Activated CD4-positive, alpha-beta T cell treated with anti-CD3 and anti-CD28 coated beads for 36 hours (primary cell): ENCODE results near the gene ALG1. TPM values are rescaled to one million over a fixed set of nuclear protein-coding genes. Genes with fewer than 3 reads are reported as not detected.
"Not testable (repeated sequence)": the region's sequence is repeated elsewhere in the genome, so short reads cannot be mapped to it uniquely, and the experiment has no call there.

ENCODE experiments used
- ATAC-seq: fragments of 200-7000 bp; cut with Tn5 transposase; one replicate; pipeline ENCODE4 v1.10.0; 2021; ENCODE audit warnings: mild to moderate bottlenecking, moderate library complexity
- CTCF ChIA-PET: fragments of 350-600 bp; sonication (Branson Sonifier 250); formaldehyde crosslinking; loops from one replicate; lab custom pipeline; 2021; ENCODE audit warnings: antibody characterized with exemption; lab: Charles Lee
- POLR2A ChIA-PET: fragments of 350-600 bp; sonication (Branson Sonifier 250); formaldehyde crosslinking; loops from one replicate; lab custom pipeline; 2021; ENCODE audit warnings: antibody characterized with exemption, inconsistent platforms; lab: Charles Lee
- DNase-seq: peaks from one replicate; pipeline ENCODE4 v3.0.0-alpha.2; 2020
- H3K27ac Mint-ChIP-seq: one replicate; pipeline ENCODE4 v1.8.0; 2021; ENCODE audit warnings: mixed read lengths
- H3K27me3 Mint-ChIP-seq: one replicate; pipeline ENCODE4 v1.8.0; 2021; ENCODE audit warnings: mixed read lengths
- H3K36me3 Mint-ChIP-seq: one replicate; pipeline ENCODE4 v1.8.0; 2021; ENCODE audit warnings: low read depth, mixed read lengths
- H3K4me1 Mint-ChIP-seq: one replicate; pipeline ENCODE4 v1.8.0; 2021; ENCODE audit warnings: mixed read lengths
- H3K4me3 Mint-ChIP-seq: one replicate; pipeline ENCODE4 v1.8.0; 2021; ENCODE audit warnings: mild to moderate bottlenecking, moderate library complexity, mixed read lengths
- H3K9me3 Mint-ChIP-seq: one replicate; pipeline ENCODE4 v1.8.0; 2021; ENCODE audit warnings: low read depth, mixed read lengths
- intact Hi-C, 2 experiments: fragments of 100-400 bp; cut with DNase I in 1 of 2; cut with micrococcal nuclease in 1 of 2; formaldehyde crosslinking; loops; one replicate each; pipeline versions ENCODE4 v1.14.2 to v1.15.1; 2022 to 2024; cut with DNase I, micrococcal nuclease
- total RNA-seq, 2 experiments: library from RNA; stranded (reverse); gene quantifications; one replicate each; pipeline ENCODE4 v1.2.3, GENCODE V29; 2021

ALG1 gene
- total RNA-seq, 2 experiments from 2014 or later, result 15.7 to 18.1 TPM

- H3K27me3 Mint-ChIP-seq, H3K27ac Mint-ChIP-seq, ATAC-seq, H3K9me3 Mint-ChIP-seq, H3K36me3 Mint-ChIP-seq, DNase-seq, POLR2A ChIA-PET: not testable (repeated sequence)
- CTCF ChIA-PET, result interaction anchor here (0.5 kb wide), 1 partner anchor 74 kb away, joined by 3 read pairs; no protein-coding TSS in a partner anchor
- H3K4me1 Mint-ChIP-seq, result peaks cover 26% of the 10 kb centered on the region
- peak overlapping the region; percentile 83 for H3K4me3 Mint-ChIP-seq
- intact Hi-C loops, result loop anchor here (2.0 to 10.0 kb wide), 6 partner anchors 67 to 847 kb away; partner anchors contain the start of genes ANKS3 (in 1 of the 2), CDIP1 (in 1 of the 2), DNAAF8 (in 1 of the 2) and GLYR1 (in 1 of the 2)
Observed at GRCh38 chr16:5099174-5099573, 27.5 kb downstream of the ALG1 start.

GRCh38 chr16:5103296-5104032 lies 31.8 kb downstream of the ALG1 start:
- CTCF ChIA-PET, H3K27ac Mint-ChIP-seq, H3K27me3 Mint-ChIP-seq, H3K4me3 Mint-ChIP-seq, intact Hi-C loops, H3K9me3 Mint-ChIP-seq, H3K4me1 Mint-ChIP-seq, DNase-seq, POLR2A ChIA-PET, H3K36me3 Mint-ChIP-seq, ATAC-seq: not testable (repeated sequence)

- DNase-seq, intact Hi-C loops, H3K27me3 Mint-ChIP-seq, ATAC-seq, H3K9me3 Mint-ChIP-seq, POLR2A ChIA-PET, H3K4me3 Mint-ChIP-seq, CTCF ChIA-PET, H3K27ac Mint-ChIP-seq, H3K36me3 Mint-ChIP-seq, H3K4me1 Mint-ChIP-seq: not testable (repeated sequence)
Observed at GRCh38 chr16:5105039-5105438, 33.4 kb downstream of the ALG1 start.

GRCh38 chr16:5108505-5109158 lies 37.0 kb downstream of the ALG1 start:
- Mint-ChIP-seq H3K27me3 (no peaks in the 10 kb centered on the region), H3K27ac (no peak overlapping the region), H3K4me1 (no peaks in the 10 kb centered on the region), H3K9me3 (no peaks in the 10 kb centered on the region), H3K36me3 (no peaks in the 10 kb centered on the region), H3K4me3 (no peak overlapping the region)
- intact Hi-C loops, result no loop called here
- ChIA-PET CTCF (no interaction called here), POLR2A (no interaction called here)
- no peak for DNase-seq
- no peak for ATAC-seq

GRCh38 chr16:5110933-5111332 lies 39.3 kb downstream of the ALG1 start:
- POLR2A ChIA-PET, H3K27me3 Mint-ChIP-seq, H3K27ac Mint-ChIP-seq, H3K4me1 Mint-ChIP-seq, DNase-seq, H3K4me3 Mint-ChIP-seq, ATAC-seq, intact Hi-C loops, H3K9me3 Mint-ChIP-seq, H3K36me3 Mint-ChIP-seq, CTCF ChIA-PET: not testable (repeated sequence)

GRCh38 chr16:5116780-5117295 lies 45.2 kb downstream of the ALG1 start:
- H3K27ac Mint-ChIP-seq, H3K9me3 Mint-ChIP-seq, CTCF ChIA-PET, H3K36me3 Mint-ChIP-seq, POLR2A ChIA-PET, DNase-seq, intact Hi-C loops, ATAC-seq, H3K4me3 Mint-ChIP-seq: not testable (repeated sequence)
- peaks cover 10% of the 10 kb centered on the region for H3K27me3 Mint-ChIP-seq
- H3K4me1 Mint-ChIP-seq, result peaks cover 13% of the 10 kb centered on the region

- H3K27ac Mint-ChIP-seq, H3K9me3 Mint-ChIP-seq, H3K36me3 Mint-ChIP-seq, POLR2A ChIA-PET, H3K4me3 Mint-ChIP-seq, intact Hi-C loops, ATAC-seq: not testable (repeated sequence)
- Mint-ChIP-seq H3K27me3 (peaks cover 10% of the 10 kb centered on the region), H3K4me1 (peaks cover 13% of the 10 kb centered on the region)
- DNase-seq, result peak; percentile 53
- CTCF ChIA-PET, result interaction anchor here (0.7 kb wide), 1 partner anchor 534 kb away, joined by 4 read pairs; no protein-coding TSS in a partner anchor
Observed at GRCh38 chr16:5117300-5118087, 45.9 kb downstream of the ALG1 start.

GRCh38 chr16:5131467-5132004 lies 59.9 kb downstream of the ALG1 start:
- H3K27ac Mint-ChIP-seq, H3K4me3 Mint-ChIP-seq, H3K36me3 Mint-ChIP-seq, H3K4me1 Mint-ChIP-seq, H3K9me3 Mint-ChIP-seq, DNase-seq, ATAC-seq, CTCF ChIA-PET, intact Hi-C loops, POLR2A ChIA-PET: not testable (repeated sequence)
- peaks cover 17% of the 10 kb centered on the region for H3K27me3 Mint-ChIP-seq

GRCh38 chr16:5132915-5133600 lies 61.4 kb downstream of the ALG1 start:
- H3K27me3 Mint-ChIP-seq, result peaks cover 21% of the 10 kb centered on the region
- ATAC-seq, H3K4me3 Mint-ChIP-seq, intact Hi-C loops, H3K27ac Mint-ChIP-seq, DNase-seq, H3K4me1 Mint-ChIP-seq, POLR2A ChIA-PET, CTCF ChIA-PET, H3K9me3 Mint-ChIP-seq, H3K36me3 Mint-ChIP-seq: not testable (repeated sequence)

GRCh38 chr16:5134739-5135452 lies 63.3 kb downstream of the ALG1 start:
- H3K4me1 Mint-ChIP-seq, H3K4me3 Mint-ChIP-seq, CTCF ChIA-PET, H3K36me3 Mint-ChIP-seq, intact Hi-C loops, H3K27ac Mint-ChIP-seq, ATAC-seq, DNase-seq, POLR2A ChIA-PET, H3K9me3 Mint-ChIP-seq: not testable (repeated sequence)
- peaks cover 21% of the 10 kb centered on the region for H3K27me3 Mint-ChIP-seq
